Panc1 (cell line): Measurements from ENCODE around the gene B4GALT3. TPM values are rescaled to one million over a fixed set of nuclear protein-coding genes. Genes with fewer than 3 reads are reported as not detected.

ENCODE experiments used
- ATAC-seq: fragments of 200-7000 bp; cut with Tn5 transposase; 2 replicates; pipeline ENCODE4 v1.9.1; 2020; ENCODE audit warnings: mild to moderate bottlenecking, moderate library complexity
- BruUV-seq: library from RNA; stranded (reverse); fragments of 400-500 nt; replicated peaks from 2 replicates; lab custom pipeline; 2021; lab: Mats Ljungman, UMichigan
- CTCF ChIA-PET: fragments of 300-600 bp; sonication (Branson Sonifier 250); formaldehyde crosslinking; loops from one replicate; lab custom pipeline; 2022; ENCODE audit warnings: antibody characterized with exemption; lab: Charles Lee
- POLR2A ChIA-PET: fragments of 300-600 bp; sonication (Branson Sonifier 250); formaldehyde crosslinking; loops from one replicate; lab custom pipeline; 2022; ENCODE audit warnings: antibody characterized with exemption; lab: Charles Lee
- DNase-seq: peaks from one replicate; pipeline ENCODE4 v3.0.0-alpha.2; 2010; ENCODE audit warnings: low read depth, low spot score
- H3K27ac ChIP-seq: 2 replicates; pipeline ENCODE4 v1.5.1; 2011; ENCODE audit warnings: mild to moderate bottlenecking, low read length, inconsistent platforms
- H3K27me3 ChIP-seq: fragments of 200-500 bp; sonication (Bioruptor generic); 2 replicates; pipeline ENCODE4 v1.6.0; 2014; ENCODE audit warnings: low read length, inconsistent platforms; ENCODE audit not compliant: control insufficient read depth, insufficient read depth
- H3K36me3 ChIP-seq: fragments of 200-500 bp; sonication (Bioruptor generic); 2 replicates; pipeline ENCODE4 v1.5.1; 2014; ENCODE audit warnings: inconsistent platforms, mild to moderate bottlenecking, low read length, moderate library complexity; ENCODE audit not compliant: control insufficient read depth, insufficient read depth
- H3K4me1 ChIP-seq: 2 replicates; pipeline ENCODE4 v1.5.1; 2011; ENCODE audit warnings: inconsistent platforms, mild to moderate bottlenecking, low read length, moderate library complexity; ENCODE audit not compliant: control insufficient read depth, insufficient read depth
- H3K4me3 ChIP-seq, 2 experiments: 2 replicates each; pipeline ENCODE4 v1.5.1; 2011 to 2012; ENCODE audit warnings: low read depth in 2 of 2, low read length in 2 of 2, mild to moderate bottlenecking in 2 of 2, inconsistent platforms in 1 of 2, moderate library complexity in 1 of 2
- H3K9me3 ChIP-seq: fragments of 200-500 bp; sonication (Bioruptor generic); 2 replicates; pipeline ENCODE4 v1.5.1; 2014; ENCODE audit warnings: low read depth, mild to moderate bottlenecking, inconsistent platforms, low read length, moderate library complexity; ENCODE audit not compliant: control insufficient read depth, insufficient read depth
- CTCF ChIP-seq: fragments of 450-650 bp; IDR thresholded peaks from 2 replicates; pipeline ENCODE4 v1.5.1; 2017; ENCODE audit warnings: mild to moderate bottlenecking
- POLR2AphosphoS5 ChIP-seq: IDR thresholded peaks from 2 replicates; pipeline ENCODE4 v1.6.1; 2012; ENCODE audit warnings: mild to moderate bottlenecking, low read depth, low read length, moderate library complexity
- REST ChIP-seq, 2 experiments: IDR thresholded peaks; 2 replicates each; pipeline ENCODE4 v1.6.1; 2011 to 2012; ENCODE audit warnings: low read depth in 2 of 2, control low read depth in 1 of 2, low read length in 1 of 2, mild to moderate bottlenecking in 1 of 2, moderate library complexity in 1 of 2; ENCODE audit not compliant: insufficient read depth in 1 of 2
- SIN3A ChIP-seq: IDR thresholded peaks from 2 replicates; pipeline ENCODE4 v1.6.1; 2012; ENCODE audit warnings: low read depth, mild to moderate bottlenecking, low read length, moderate library complexity, borderline replicate concordance; ENCODE audit not compliant: insufficient read depth
- TCF7L2 ChIP-seq: IDR thresholded peaks from 2 replicates; pipeline ENCODE4 v1.6.1; 2011; ENCODE audit warnings: mild to moderate bottlenecking, low read depth, low read length, inconsistent platforms
- in situ Hi-C: cut with HindIII; loops from 2 replicates; pipeline ENCODE4 v1.10.0; 2016; ENCODE audit warnings: low sequenced_read_pairs, low pct_unique_long_range_greater_than_20kb
- intact Hi-C: fragments of 100-400 bp; cut with micrococcal nuclease; formaldehyde crosslinking; loops from one replicate; pipeline ENCODE4 v1.10.0; 2022; ENCODE audit not compliant: unreplicated experiment
- total RNA-seq: library from RNA; stranded (reverse); gene quantifications from one replicate; pipeline ENCODE4 v1.2.1, GENCODE V29; 2021; ENCODE audit not compliant: unreplicated experiment

B4GALT3 gene
- total RNA-seq, 1 experiment from 2014 or later: 28.6 TPM

GRCh38 chr1:161217831-161218230 lies 40.5 kb upstream of the B4GALT3 start:
- Histone ChIP-seq H3K4me3 (no peak overlapping the region), H3K4me1 (no peaks in the 10 kb centered on the region), H3K36me3 (peaks cover 8% of the 10 kb centered on the region; the same call in 1 of the 2 replicates), H3K9me3 (no peaks in the 10 kb centered on the region), H3K27ac (no peak overlapping the region), H3K27me3 (no peaks in the 10 kb centered on the region)
- DNase-seq (no peak), ATAC-seq (no peak)
- no TSS peak for BruUV-seq
- in situ Hi-C loops (loop anchor here (25.0 kb wide), 1 partner anchor 169 kb away; no protein-coding TSS in a partner anchor), intact Hi-C loops (no loop called here)
- ChIA-PET POLR2A (no interaction called here), CTCF (no interaction called here)
- TF ChIP-seq REST (IDR thresholded peaks at IDR 0.05; ENCODE audit: insufficient read depth in 1 of 2, low read depth in 2 of 2, low read length in 1 of 2) (no peak), SIN3A (no peak), CTCF (no peak), TCF7L2 (no peak), POLR2AphosphoS5 (no peak)

GRCh38 chr1:161216945-161217712 lies 39.8 kb upstream of the B4GALT3 start:
- CTCF ChIA-PET: no interaction called here
- no peak for ATAC-seq

More at GRCh38 chr1:161216945-161217712, 39.8 kb upstream of the B4GALT3 start:
- in situ Hi-C loops: loop anchor here (25.0 kb wide), 1 partner anchor 170 kb away; no protein-coding TSS in a partner anchor
- no peaks in the 10 kb centered on the region for H3K27me3 ChIP-seq
- TF ChIP-seq CTCF: no peak
- no peak for TF ChIP-seq TCF7L2
- TF ChIP-seq REST (IDR thresholded peaks at IDR 0.05; ENCODE audit: insufficient read depth in 1 of 2, low read depth in 2 of 2, low read length in 1 of 2): no peak
- TF ChIP-seq SIN3A: no peak
- TF ChIP-seq POLR2AphosphoS5: no peak
- H3K27ac ChIP-seq: no peak overlapping the region
- POLR2A ChIA-PET: no interaction called here
- H3K9me3 ChIP-seq: no peaks in the 10 kb centered on the region
- no TSS peak for BruUV-seq
- H3K4me1 ChIP-seq: no peaks in the 10 kb centered on the region
- intact Hi-C loops: no loop called here
- no peak for DNase-seq
- H3K4me3 ChIP-seq: no peak overlapping the region
- H3K36me3 ChIP-seq: peaks cover 8% of the 10 kb centered on the region; the same call in 1 of the 2 replicates
